BLaER1 (cell line): ENCODE measurements around the gene CNGB1.

Source experiments
- H3K27ac ChIP-seq: shearing (Covaris generic); formaldehyde crosslinking; 2 replicates; pipeline ENCODE4 v1.8.1; 2022
- H3K27me3 ChIP-seq: shearing (Covaris generic); formaldehyde crosslinking; 2 replicates; pipeline ENCODE4 v1.8.1; 2022
- H3K36me3 ChIP-seq: shearing (Covaris generic); formaldehyde crosslinking; 2 replicates; pipeline ENCODE4 v1.8.1; 2022
- H3K4me1 ChIP-seq: shearing (Covaris generic); formaldehyde crosslinking; 2 replicates; pipeline ENCODE4 v1.8.1; 2022
- H3K4me2 ChIP-seq: shearing (Covaris generic); formaldehyde crosslinking; 2 replicates; pipeline ENCODE4 v1.8.1; 2022
- H3K4me3 ChIP-seq: shearing (Covaris generic); formaldehyde crosslinking; 2 replicates; pipeline ENCODE4 v1.8.1; 2022
- H3K9ac ChIP-seq: shearing (Covaris generic); formaldehyde crosslinking; 2 replicates; pipeline ENCODE4 v1.8.1; 2022
- H3K9me3 ChIP-seq: shearing (Covaris generic); formaldehyde crosslinking; 2 replicates; pipeline ENCODE4 v1.8.1; 2022
- H4K20me1 ChIP-seq: shearing (Covaris generic); formaldehyde crosslinking; 2 replicates; pipeline ENCODE4 v1.8.1; 2022
- Cebpa-rat ChIP-seq: shearing (Covaris generic); IDR thresholded peaks from 2 replicates; pipeline ENCODE4 v1.8.1; 2022

The CNGB1 gene

GRCh38 chr16:57938484-57938883 is 32.4 kb downstream of the CNGB1 start:
- no peak overlapping the region for H3K4me2 ChIP-seq

GRCh38 chr16:57937861-57938260 is 33.1 kb downstream of the CNGB1 start:
- no peak for TF ChIP-seq Cebpa-rat
- Histone ChIP-seq H3K9ac (no peak overlapping the region), H3K27me3 (no peaks in the 10 kb centered on the region), H3K9me3 (no peaks in the 10 kb centered on the region), H3K36me3 (no peaks in the 10 kb centered on the region), H4K20me1 (no peaks in the 10 kb centered on the region), H3K4me1 (no peaks in the 10 kb centered on the region), H3K4me2 (no peak overlapping the region), H3K27ac (no peak overlapping the region), H3K4me3 (no peak overlapping the region)

More at GRCh38 chr16:57938484-57938883, 32.4 kb downstream of the CNGB1 start:
- no peaks in the 10 kb centered on the region for H3K9me3 ChIP-seq
- H4K20me1 ChIP-seq: no peaks in the 10 kb centered on the region
- H3K4me1 ChIP-seq: no peaks in the 10 kb centered on the region
- TF ChIP-seq Cebpa-rat: no peak
- no peak overlapping the region for H3K4me3 ChIP-seq
- no peaks in the 10 kb centered on the region for H3K27me3 ChIP-seq
- no peaks in the 10 kb centered on the region for H3K36me3 ChIP-seq
- H3K9ac ChIP-seq: no peak overlapping the region
- no peak overlapping the region for H3K27ac ChIP-seq

- TF ChIP-seq Cebpa-rat: no peak
- Histone ChIP-seq H3K4me3 (no peak overlapping the region), H3K4me2 (no peak overlapping the region), H4K20me1 (no peaks in the 10 kb centered on the region), H3K27ac (no peak overlapping the region), H3K9me3 (no peaks in the 10 kb centered on the region; the same call in 1 of the 2 replicates), H3K9ac (no peak overlapping the region), H3K4me1 (peaks cover 9% of the 10 kb centered on the region; the same call in 1 of the 2 replicates), H3K27me3 (no peaks in the 10 kb centered on the region), H3K36me3 (no peaks in the 10 kb centered on the region)
Measured at GRCh38 chr16:57935904-57936303, 35.0 kb downstream of the CNGB1 start.

GRCh38 chr16:57930533-57930932 is 40.4 kb downstream of the CNGB1 start:
- H3K4me2 ChIP-seq: no peak overlapping the region
- H3K36me3 ChIP-seq: no peaks in the 10 kb centered on the region
- TF ChIP-seq Cebpa-rat: no peak
- H3K9me3 ChIP-seq: no peaks in the 10 kb centered on the region; the same call in 1 of the 2 replicates
- no peaks in the 10 kb centered on the region for H3K27me3 ChIP-seq
- H3K4me1 ChIP-seq: peaks cover 9% of the 10 kb centered on the region; the same call in 1 of the 2 replicates
- H3K9ac ChIP-seq: no peak overlapping the region
- H4K20me1 ChIP-seq: no peaks in the 10 kb centered on the region
- H3K4me3 ChIP-seq: no peak overlapping the region
- no peak overlapping the region for H3K27ac ChIP-seq

- Histone ChIP-seq H3K4me3 (no peak overlapping the region), H3K27me3 (no peaks in the 10 kb centered on the region), H3K4me1 (peaks cover 17% of the 10 kb centered on the region), H3K4me2 (no peak overlapping the region), H3K9me3 (no peaks in the 10 kb centered on the region; the same call in 1 of the 2 replicates), H3K27ac (no peak overlapping the region), H3K36me3 (no peaks in the 10 kb centered on the region), H3K9ac (no peak overlapping the region), H4K20me1 (no peaks in the 10 kb centered on the region)
- TF ChIP-seq Cebpa-rat: no peak
Measured at GRCh38 chr16:57929250-57929649, 41.7 kb downstream of the CNGB1 start.

- H3K36me3 ChIP-seq: no peaks in the 10 kb centered on the region
- no peaks in the 10 kb centered on the region for H3K9me3 ChIP-seq
- H3K4me1 ChIP-seq: peaks cover 12% of the 10 kb centered on the region
- TF ChIP-seq Cebpa-rat: no peak
- no peaks in the 10 kb centered on the region for H3K27me3 ChIP-seq
- H3K27ac ChIP-seq: no peak overlapping the region
- no peaks in the 10 kb centered on the region for H4K20me1 ChIP-seq
- no peak overlapping the region for H3K4me2 ChIP-seq
- no peak overlapping the region for H3K9ac ChIP-seq
- no peak overlapping the region for H3K4me3 ChIP-seq
Measured at GRCh38 chr16:57926041-57926440, 44.9 kb downstream of the CNGB1 start.

GRCh38 chr16:57925310-57925709 is 45.6 kb downstream of the CNGB1 start:
- Histone ChIP-seq H3K27ac (no peak overlapping the region), H3K4me2 (no peak overlapping the region), H3K27me3 (no peaks in the 10 kb centered on the region), H3K4me3 (no peak overlapping the region), H3K36me3 (no peaks in the 10 kb centered on the region), H4K20me1 (no peaks in the 10 kb centered on the region), H3K4me1 (peaks cover 12% of the 10 kb centered on the region), H3K9ac (no peak overlapping the region), H3K9me3 (no peaks in the 10 kb centered on the region)
- no peak for TF ChIP-seq Cebpa-rat

GRCh38 chr16:57924514-57924913 is 46.4 kb downstream of the CNGB1 start:
- H4K20me1 ChIP-seq: no peaks in the 10 kb centered on the region
- H3K36me3 ChIP-seq: no peaks in the 10 kb centered on the region
- no peak for TF ChIP-seq Cebpa-rat
- H3K27ac ChIP-seq: no peak overlapping the region
- H3K27me3 ChIP-seq: 0 out of 2 replicates have a peak, but pooled peaks cover 1% of the 10 kb centered on the region
- H3K4me3 ChIP-seq: no peak overlapping the region
- peaks cover 5% of the 10 kb centered on the region; the same call in 1 of the 2 replicates for H3K9me3 ChIP-seq
- H3K4me1 ChIP-seq: peaks cover 12% of the 10 kb centered on the region
- no peak overlapping the region for H3K9ac ChIP-seq
- peak overlapping the region; percentile 30 for H3K4me2 ChIP-seq

- no peaks in the 10 kb centered on the region for H3K36me3 ChIP-seq
- H3K4me3 ChIP-seq: no peak overlapping the region
- TF ChIP-seq Cebpa-rat: no peak
- 0 out of 2 replicates have a peak, but pooled peaks cover 7% of the 10 kb centered on the region for H3K27me3 ChIP-seq
- H3K9me3 ChIP-seq: peaks cover 11% of the 10 kb centered on the region
- H3K4me1 ChIP-seq: peaks cover 12% of the 10 kb centered on the region
- no peaks in the 10 kb centered on the region for H4K20me1 ChIP-seq
- no peak overlapping the region for H3K4me2 ChIP-seq
- H3K27ac ChIP-seq: no peak overlapping the region
- H3K9ac ChIP-seq: no peak overlapping the region
Measured at GRCh38 chr16:57923841-57924240, 47.1 kb downstream of the CNGB1 start.

- Histone ChIP-seq H3K9ac (no peak overlapping the region), H3K27ac (no peak overlapping the region), H3K4me2 (no peak overlapping the region), H3K4me1 (peaks cover 12% of the 10 kb centered on the region), H3K9me3 (peaks cover 13% of the 10 kb centered on the region), H3K27me3 (0 out of 2 replicates have a peak, but pooled peaks cover 8% of the 10 kb centered on the region), H3K4me3 (no peak overlapping the region), H4K20me1 (no peaks in the 10 kb centered on the region), H3K36me3 (no peaks in the 10 kb centered on the region)
- TF ChIP-seq Cebpa-rat: no peak
Measured at GRCh38 chr16:57923418-57923817, 47.5 kb downstream of the CNGB1 start.

GRCh38 chr16:57920880-57921229 is 50.1 kb downstream of the CNGB1 start:
- H3K4me1 ChIP-seq: peaks cover 20% of the 10 kb centered on the region
- peaks cover 13% of the 10 kb centered on the region; the same call in 1 of the 2 replicates for H4K20me1 ChIP-seq
- peaks cover 13% of the 10 kb centered on the region for H3K9me3 ChIP-seq
- H3K36me3 ChIP-seq: no peaks in the 10 kb centered on the region
- no peak overlapping the region for H3K27ac ChIP-seq
- no peak for TF ChIP-seq Cebpa-rat
- no peak overlapping the region for H3K4me2 ChIP-seq
- no peak overlapping the region for H3K9ac ChIP-seq
- no peak overlapping the region for H3K4me3 ChIP-seq
- peaks cover 23% of the 10 kb centered on the region for H3K27me3 ChIP-seq
